Spleen (tissue), 7 donors: ENCODE results near the gene BTG4.

Experiments used
- POLR2A ChIP-seq, 3 donors: fragments of 450-650 bp; IDR thresholded peaks; one replicate each; pipeline ENCODE4 v1.5.1; 2017; ENCODE audit warnings: antibody characterized with exemption in 3 of 3, mild to moderate bottlenecking in 1 of 3
- TF ChIP-seq, protein P1 (sequence below), 11 experiments: fragments of 200-600 bp in 7 of 11; fragments of 450-650 bp in 4 of 11; sonication (generic) in 4 of 11; IDR thresholded peaks in 8 of 11; conservative IDR thresholded peaks in 3 of 11; 1 replicate in 7 of 11; 2 replicates in 4 of 11; pipeline versions ENCODE4 v1.4.0 to v1.8.0; 2016 to 2021; ENCODE audit warnings: antibody characterized with exemption in 11 of 11, inconsistent platforms in 4 of 11, mild to moderate bottlenecking in 1 of 11
- donor health status: DM: no; HTN: no; CAD: no; lungs with moderate emphysema.
- donor health status: DM: no; HTN: no; CAD: no.
- donor health status: DM: no; HTN: no; CAD: no.

DNA sequence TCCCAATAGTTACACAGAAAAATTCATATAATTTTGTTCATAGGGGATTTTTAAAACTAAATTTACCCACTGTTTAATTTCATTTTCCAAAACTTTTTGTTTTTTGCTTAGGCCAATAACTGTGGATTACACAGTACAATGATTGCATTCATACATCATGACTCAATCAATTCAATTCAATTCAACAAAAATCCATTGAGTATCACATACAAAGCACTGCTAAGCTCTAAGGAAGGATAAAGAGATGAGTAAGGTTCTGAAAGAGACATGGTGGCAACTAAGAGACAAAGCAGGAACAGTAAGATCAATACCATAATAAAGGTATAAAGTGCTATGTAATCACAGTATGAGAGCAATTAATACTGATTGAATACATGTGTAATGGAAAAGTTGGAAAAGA lies 18.9 kb upstream of the BTG4 start:
- TF ChIP-seq POLR2A (IDR thresholded peaks at IDR 0.05), result no peak
- TF ChIP-seq, protein P1, sequence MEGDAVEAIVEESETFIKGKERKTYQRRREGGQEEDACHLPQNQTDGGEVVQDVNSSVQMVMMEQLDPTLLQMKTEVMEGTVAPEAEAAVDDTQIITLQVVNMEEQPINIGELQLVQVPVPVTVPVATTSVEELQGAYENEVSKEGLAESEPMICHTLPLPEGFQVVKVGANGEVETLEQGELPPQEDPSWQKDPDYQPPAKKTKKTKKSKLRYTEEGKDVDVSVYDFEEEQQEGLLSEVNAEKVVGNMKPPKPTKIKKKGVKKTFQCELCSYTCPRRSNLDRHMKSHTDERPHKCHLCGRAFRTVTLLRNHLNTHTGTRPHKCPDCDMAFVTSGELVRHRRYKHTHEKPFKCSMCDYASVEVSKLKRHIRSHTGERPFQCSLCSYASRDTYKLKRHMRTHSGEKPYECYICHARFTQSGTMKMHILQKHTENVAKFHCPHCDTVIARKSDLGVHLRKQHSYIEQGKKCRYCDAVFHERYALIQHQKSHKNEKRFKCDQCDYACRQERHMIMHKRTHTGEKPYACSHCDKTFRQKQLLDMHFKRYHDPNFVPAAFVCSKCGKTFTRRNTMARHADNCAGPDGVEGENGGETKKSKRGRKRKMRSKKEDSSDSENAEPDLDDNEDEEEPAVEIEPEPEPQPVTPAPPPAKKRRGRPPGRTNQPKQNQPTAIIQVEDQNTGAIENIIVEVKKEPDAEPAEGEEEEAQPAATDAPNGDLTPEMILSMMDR (IDR thresholded peaks at IDR 0.05 in 8 of 11, conservative IDR thresholded peaks at IDR 0.05 in 3 of 11), result no peak
